GM21423 (cell line): ENCODE data around the gene NKX2-4.

ENCODE experiments used
- ATAC-seq: cut with Tn5 transposase; IDR thresholded peaks from one replicate; pipeline ENCODE4 v1.9.1; 2021; ENCODE audit warnings: mild to moderate bottlenecking, moderate library complexity; ENCODE audit not compliant: unreplicated experiment

NKX2-4 gene

DNA sequence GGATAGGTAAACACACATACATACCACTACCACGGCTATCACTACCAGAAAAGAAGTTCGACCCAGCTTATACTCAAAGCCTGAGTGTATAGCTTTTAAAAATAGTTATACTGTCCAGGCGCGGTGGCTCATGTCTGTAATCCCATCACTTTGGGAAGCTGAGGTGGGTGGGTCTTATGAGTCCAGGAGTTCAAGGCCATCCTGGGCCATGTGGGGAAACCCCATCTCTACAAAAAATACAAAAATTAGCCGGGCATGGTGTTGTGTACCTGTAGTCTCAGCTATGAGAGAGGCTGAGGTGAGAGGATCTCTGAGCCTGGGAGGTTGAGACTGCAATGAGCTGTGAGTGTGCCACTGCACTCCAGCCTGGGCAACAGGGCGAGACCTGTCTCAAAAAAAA, 32.9 kb downstream of the NKX2-4 start:
- no peak for ATAC-seq

DNA sequence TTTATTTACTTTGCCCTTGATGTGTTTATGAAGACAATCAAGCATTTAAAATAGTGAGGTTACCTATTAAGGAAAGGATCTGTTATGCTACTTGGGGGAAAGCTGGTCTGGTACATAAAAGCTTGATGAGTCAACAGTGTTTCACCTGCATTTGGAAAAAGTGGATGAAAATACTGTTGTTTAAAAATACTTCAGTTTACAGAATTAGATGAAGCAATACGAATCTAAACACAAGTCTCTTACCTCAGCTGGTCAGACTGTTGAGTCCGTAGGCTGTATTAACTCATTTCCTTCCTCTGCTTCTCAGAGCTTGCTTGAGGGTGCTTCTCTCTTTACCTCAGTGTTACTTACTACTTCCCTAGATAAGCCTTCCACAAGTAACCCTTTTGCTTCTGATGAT, 36.1 kb downstream of the NKX2-4 start:
- ATAC-seq: no peak

DNA sequence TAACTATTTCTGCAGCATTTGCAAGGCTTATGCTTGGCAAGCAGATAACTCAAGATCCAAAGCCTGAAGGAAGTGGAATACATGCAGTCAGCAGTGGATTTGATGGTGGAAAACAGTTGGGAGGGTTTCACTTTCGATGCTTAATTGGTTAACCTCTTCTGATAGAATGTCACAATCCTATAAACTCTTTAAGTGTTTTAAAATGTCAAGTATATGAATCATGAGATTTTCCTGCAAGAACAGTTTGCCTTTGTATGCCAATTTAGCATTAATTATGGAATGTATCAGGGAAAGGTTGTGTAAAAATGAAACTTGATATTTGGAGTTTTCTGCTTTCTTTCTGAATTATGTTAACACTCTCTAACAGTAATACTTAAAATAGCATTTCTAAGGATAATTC, 36.6 kb downstream of the NKX2-4 start:
- ATAC-seq: no peak

DNA sequence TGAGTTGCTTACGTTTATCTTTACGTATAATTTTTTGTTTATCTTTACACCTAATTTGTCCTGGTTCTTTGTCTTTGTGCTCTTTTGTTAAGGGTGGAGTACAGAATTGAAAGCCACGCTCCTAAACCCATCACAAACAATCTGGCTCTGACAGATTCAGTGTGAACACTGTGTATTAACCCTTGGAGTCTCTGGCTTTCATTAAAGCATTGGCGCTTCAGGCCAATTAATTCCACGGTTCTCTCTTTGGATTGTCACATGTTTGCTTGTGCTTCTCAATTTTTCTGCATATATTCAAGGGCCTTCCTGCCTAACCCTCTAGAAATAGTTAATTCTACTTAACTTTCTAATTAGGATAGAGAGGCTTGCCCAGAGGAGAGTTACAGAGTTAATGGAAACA, 38.6 kb downstream of the NKX2-4 start:
- no peak for ATAC-seq

DNA sequence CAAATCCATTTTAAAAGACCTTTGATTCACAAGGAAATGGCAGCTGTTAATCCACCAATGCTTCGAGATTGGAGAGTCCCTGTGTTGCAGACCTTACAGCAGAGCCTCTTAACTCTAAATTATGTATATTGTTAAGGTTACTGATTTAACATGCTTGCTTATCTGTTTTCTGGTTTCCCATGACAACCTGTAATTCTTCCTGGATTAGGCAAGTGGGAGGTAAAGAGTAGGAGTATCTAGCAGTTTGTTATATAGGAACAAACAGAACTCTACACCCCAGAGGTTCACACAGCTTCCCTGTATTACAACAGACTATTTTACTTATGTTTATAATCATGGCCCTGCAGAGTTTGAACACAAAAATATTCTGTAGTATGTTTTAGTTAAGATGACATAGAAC, 39.5 kb downstream of the NKX2-4 start:
- no peak for ATAC-seq

DNA sequence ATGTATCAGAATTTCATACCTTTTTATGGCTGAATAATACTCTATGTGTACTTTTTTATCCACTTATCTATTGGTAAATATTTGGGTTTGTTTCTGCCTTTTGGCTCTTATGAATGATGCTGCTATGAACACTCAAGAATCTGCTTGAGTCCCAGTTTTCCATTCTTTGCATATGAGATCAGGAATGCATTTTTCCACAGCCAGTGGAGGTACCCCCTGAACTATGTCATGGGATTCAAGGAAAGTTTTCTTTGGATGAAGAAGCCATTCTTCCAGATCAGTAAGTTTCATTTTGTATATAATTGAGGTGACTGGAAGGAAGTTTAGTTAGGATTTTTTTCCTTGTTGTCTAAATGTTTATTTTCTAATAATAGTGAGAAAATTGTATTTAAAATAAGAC, 40.9 kb downstream of the NKX2-4 start:
- no peak for ATAC-seq

DNA sequence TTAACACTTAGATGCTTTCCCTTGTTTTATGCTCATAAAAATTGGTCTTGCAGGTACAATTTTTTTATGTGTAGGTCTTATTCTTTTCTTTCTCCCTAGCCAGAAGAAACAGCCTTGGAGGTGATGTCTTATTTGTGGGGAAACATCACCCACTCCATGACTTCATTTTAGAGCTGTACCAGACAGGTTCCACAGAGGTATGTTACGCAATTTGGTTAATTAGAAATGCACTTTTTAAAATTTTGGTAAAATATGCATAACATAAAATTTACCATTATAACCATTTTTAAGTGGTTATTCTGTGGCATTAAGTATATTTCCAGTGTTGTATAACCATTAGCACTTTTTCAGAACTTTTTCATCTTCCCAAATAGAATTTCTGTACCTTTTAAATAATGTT, 41.3 kb downstream of the NKX2-4 start:
- no peak for ATAC-seq

DNA sequence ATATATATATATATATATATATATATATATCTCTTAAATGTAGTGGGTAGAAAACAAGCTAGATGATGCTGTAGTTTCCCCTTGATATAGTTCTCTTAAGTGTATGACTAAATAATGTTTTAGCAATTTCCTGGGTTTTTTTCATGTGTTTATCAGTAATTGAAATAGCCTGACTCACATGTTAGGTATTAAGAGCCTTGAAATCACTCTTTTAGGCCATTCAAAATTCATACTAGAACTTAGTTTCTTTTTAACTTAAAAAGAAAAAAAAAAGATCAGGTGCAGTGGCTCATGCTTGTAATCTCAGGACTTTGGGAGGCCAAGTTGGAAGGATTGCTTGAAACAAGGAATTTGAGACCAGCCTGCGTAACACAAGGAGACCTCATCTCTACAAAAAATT, 44.1 kb downstream of the NKX2-4 start:
- no peak for ATAC-seq

DNA sequence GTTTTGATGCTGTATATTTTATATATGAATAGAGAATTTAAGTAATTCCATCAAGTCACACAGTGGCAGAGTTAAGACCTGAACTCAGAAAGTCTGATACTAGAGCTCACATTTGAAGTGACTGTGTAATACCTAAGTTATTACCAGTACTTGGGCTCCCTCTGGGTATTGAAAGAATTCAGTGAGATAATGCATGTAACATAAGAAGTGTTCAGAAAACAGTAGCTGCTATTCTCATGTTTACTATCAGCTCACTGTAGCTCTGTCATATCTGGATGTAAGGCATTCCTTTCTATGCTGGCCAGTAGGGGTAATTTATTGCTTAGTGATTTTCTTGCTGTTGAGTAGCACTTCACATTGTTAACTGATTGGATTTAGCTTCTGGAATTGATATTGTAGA, 44.6 kb downstream of the NKX2-4 start:
- ATAC-seq: no peak
